ENCODE data around the gene BTRC. TPM values are rescaled to one million over a fixed set of nuclear protein-coding genes. Genes with fewer than 3 reads are reported as not detected.

The BTRC gene
- total RNA-seq, 1 experiment from 2014 or later, result 45.4 TPM

Other genes with a start within 250 kb of the BTRC start
- not detected in 2 replicates for gene TLX1, start 222.9 kb upstream of the BTRC start, total RNA-seq (2014; rRNA removed; shearing (Covaris generic))
- 13.5 and 13.7 TPM in 2 replicates for gene LBX1, start 124.7 kb upstream of the BTRC start, total RNA-seq (2014; rRNA removed; shearing (Covaris generic))
- 10.5 and 12.6 TPM in 2 replicates for gene POLL, start 234.1 kb downstream of the BTRC start, total RNA-seq (2014; rRNA removed; shearing (Covaris generic))
- 35.7 and 36.2 TPM in 2 replicates for gene DPCD, start 234.2 kb downstream of the BTRC start, total RNA-seq (2014; rRNA removed; shearing (Covaris generic))

All from SJCRH30 (cell line).